Measurements from ENCODE around the gene ZBTB4.

DNA sequence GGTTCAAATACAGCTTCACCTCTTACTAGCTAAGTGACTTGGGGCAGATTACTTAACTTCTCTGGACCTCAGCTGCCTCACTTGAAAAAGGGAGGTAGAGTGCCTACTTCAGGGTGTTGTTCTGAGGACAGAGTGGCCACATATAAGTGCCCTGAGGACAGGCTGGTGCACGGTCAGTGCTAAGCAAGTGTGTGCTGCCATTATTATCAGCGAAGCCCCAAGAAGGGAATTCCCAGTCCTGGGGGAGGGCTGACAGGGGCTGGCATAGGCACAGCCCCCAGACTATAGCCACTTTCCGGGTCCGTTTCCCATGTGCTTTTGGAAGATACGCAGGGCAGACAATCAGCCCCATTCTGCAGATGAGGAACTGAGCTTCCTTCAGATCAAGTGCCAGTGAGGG, 2.5 kb downstream of the ZBTB4 start:
- TF ChIP-seq CTCF (IDR thresholded peaks at IDR 0.05), result no peak
- TF ChIP-seq POLR2A (IDR thresholded peaks at IDR 0.05), result no peak
